Central memory CD8-positive, alpha-beta T cell (primary cell): ENCODE data around the gene FHIT.

Experiments
- ATAC-seq: fragments of 150-1000 bp; cut with Tn5 transposase; replicated peaks from 2 replicates; pipeline ENCODE4 v1.10.0; 2022; ENCODE audit warnings: mild to moderate bottlenecking, moderate FRiP score, moderate number of reproducible peaks; ENCODE audit not compliant: poor library complexity, severe bottlenecking; ENCODE audit errors: extremely low read depth
- DNase-seq, 2 donors: peaks; one replicate each; pipeline ENCODE4 v3.0.0; 2021; ENCODE audit warnings: low spot score in 2 of 2
- H3K27ac Mint-ChIP-seq: one replicate; pipeline ENCODE4 v1.8.0; 2022; ENCODE audit warnings: low read depth, mild to moderate bottlenecking, moderate library complexity, mixed read lengths
- H3K27me3 Mint-ChIP-seq: one replicate; pipeline ENCODE4 v1.8.0; 2022; ENCODE audit warnings: mixed read lengths
- H3K36me3 Mint-ChIP-seq: one replicate; pipeline ENCODE4 v1.8.0; 2022; ENCODE audit warnings: mild to moderate bottlenecking, moderate library complexity, mixed read lengths; ENCODE audit not compliant: insufficient read depth
- H3K4me1 Mint-ChIP-seq: one replicate; pipeline ENCODE4 v1.8.0; 2022; ENCODE audit warnings: mixed read lengths
- H3K4me3 Mint-ChIP-seq: one replicate; pipeline ENCODE4 v1.8.0; 2022; ENCODE audit warnings: mild to moderate bottlenecking, moderate library complexity, mixed read lengths
- H3K9me3 Mint-ChIP-seq: one replicate; pipeline ENCODE4 v1.8.0; 2022; ENCODE audit warnings: mixed read lengths

Gene FHIT

DNA sequence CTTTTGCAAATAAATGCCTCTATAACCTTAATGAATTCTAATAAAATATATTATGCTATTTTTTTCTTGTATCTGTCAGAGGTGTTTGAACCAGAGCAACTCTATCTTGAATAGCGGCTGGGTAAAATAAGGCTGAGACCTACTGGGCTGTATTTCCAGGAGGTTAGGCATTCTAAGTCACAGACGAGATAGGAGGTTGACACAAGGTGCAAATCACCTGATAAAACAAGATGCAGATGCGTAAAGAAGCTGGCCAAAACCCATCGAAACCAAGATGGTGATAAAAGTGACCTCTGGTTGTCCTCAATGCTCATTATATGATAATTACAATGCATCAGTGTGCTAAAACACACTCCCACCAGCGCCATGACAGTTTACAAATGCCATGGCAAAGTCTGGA, 990.7 kb downstream of the FHIT start:
- H3K4me1 Mint-ChIP-seq: no peaks in the 10 kb centered on the region

DNA sequence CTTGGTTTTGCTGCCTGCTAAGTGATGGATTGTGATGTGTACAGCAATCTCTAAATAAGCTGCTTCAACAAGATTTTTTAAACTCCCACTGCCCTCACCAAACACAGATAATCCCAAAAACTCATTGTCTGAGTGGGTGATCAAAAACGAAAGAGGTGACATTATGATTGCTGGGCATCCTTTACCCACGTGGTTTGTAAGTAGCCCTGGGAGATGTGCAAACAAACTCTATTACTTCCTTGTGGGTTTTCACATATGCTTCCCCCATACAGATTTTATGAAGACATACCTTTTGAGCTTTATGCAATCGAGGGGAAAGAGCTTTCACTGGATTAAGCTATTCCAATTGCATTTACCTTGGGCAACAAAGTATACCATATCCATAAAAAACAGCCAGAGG, 1000.4 kb downstream of the FHIT start:
- no peaks in the 10 kb centered on the region for H3K9me3 Mint-ChIP-seq
- no peak overlapping the region for H3K4me3 Mint-ChIP-seq
- DNase-seq (no peak), ATAC-seq (no peak)
- no peak overlapping the region for H3K27ac Mint-ChIP-seq
- H3K27me3 Mint-ChIP-seq: no peaks in the 10 kb centered on the region
- no peaks in the 10 kb centered on the region for H3K36me3 Mint-ChIP-seq
- no peaks in the 10 kb centered on the region for H3K4me1 Mint-ChIP-seq

More for the DNA sequence above, 990.7 kb downstream of the FHIT start:
- ATAC-seq (no peak), DNase-seq (no peak)
- Mint-ChIP-seq H3K9me3 (no peaks in the 10 kb centered on the region), H3K4me3 (no peak overlapping the region), H3K27ac (no peak overlapping the region), H3K36me3 (no peaks in the 10 kb centered on the region), H3K27me3 (no peaks in the 10 kb centered on the region)

DNA sequence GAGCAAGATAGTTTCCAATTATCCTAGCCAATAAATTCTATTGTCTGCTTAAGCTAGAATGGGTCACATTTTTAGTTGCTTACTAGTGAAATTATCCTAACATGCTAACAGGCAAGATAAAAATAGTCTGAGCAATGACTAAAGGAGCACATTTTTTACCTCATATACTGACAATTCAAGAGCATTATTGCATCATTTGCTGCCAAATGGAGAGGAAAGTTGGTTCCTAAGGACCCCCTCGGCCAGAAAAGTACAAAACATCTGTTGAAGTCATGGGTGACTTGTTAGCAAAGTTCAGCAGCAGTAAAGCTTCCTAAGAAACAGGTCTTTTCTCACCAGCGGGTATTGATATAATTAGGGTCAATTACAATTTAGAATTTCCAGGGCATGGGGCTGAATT, 1001.0 kb downstream of the FHIT start:
- no peak overlapping the region for H3K27ac Mint-ChIP-seq
- ATAC-seq (no peak), DNase-seq (no peak)
- no peak overlapping the region for H3K4me3 Mint-ChIP-seq
- no peaks in the 10 kb centered on the region for H3K36me3 Mint-ChIP-seq
- no peaks in the 10 kb centered on the region for H3K4me1 Mint-ChIP-seq
- no peaks in the 10 kb centered on the region for H3K9me3 Mint-ChIP-seq
- no peaks in the 10 kb centered on the region for H3K27me3 Mint-ChIP-seq

DNA sequence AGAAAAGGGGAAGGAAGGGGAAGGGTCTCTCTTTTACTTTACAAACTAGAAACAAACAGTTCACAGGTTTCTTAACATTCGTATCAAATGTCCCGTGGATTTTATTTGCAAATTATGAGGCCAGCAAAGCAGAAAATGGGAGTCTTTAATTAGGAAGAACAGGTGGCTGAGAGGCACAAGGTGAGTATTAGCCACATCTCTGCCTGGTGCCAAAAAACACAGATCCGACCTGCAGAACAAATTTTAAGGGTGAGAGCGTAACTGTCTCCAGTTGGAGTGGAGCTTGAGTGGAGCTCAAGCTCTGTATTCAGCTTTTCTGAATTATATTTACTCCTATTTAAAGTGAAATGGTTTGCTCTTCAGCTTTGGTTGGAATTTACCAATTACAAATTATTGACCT, 1004.9 kb downstream of the FHIT start:
- Mint-ChIP-seq H3K9me3 (no peaks in the 10 kb centered on the region), H3K27ac (no peak overlapping the region), H3K4me1 (no peaks in the 10 kb centered on the region), H3K4me3 (no peak overlapping the region), H3K27me3 (peaks cover 19% of the 10 kb centered on the region), H3K36me3 (no peaks in the 10 kb centered on the region)
- DNase-seq (no peak), ATAC-seq (no peak)

DNA sequence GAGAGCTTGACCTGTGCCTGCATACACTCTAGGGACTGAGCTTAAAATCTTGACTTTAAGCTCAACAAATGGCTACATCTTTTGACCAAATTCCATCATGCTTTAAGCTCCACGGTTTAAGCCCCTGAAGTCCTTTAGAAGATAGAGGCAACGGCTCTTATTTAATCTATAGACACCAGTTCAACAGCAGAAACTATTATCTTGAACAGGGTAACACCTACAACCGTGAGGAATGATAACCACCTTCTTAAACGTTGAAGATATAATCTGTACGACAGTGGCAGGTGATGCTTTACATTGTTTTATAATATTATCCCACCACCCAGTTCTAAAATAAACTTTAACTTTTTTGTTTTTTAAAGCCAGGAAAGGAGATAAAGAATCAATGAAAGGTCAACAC, 1007.8 kb downstream of the FHIT start:
- Mint-ChIP-seq H3K27ac (no peak overlapping the region), H3K27me3 (peaks cover 32% of the 10 kb centered on the region), H3K9me3 (no peaks in the 10 kb centered on the region), H3K4me3 (no peak overlapping the region), H3K4me1 (no peaks in the 10 kb centered on the region), H3K36me3 (no peaks in the 10 kb centered on the region)
- DNase-seq (no peak), ATAC-seq (no peak)

DNA sequence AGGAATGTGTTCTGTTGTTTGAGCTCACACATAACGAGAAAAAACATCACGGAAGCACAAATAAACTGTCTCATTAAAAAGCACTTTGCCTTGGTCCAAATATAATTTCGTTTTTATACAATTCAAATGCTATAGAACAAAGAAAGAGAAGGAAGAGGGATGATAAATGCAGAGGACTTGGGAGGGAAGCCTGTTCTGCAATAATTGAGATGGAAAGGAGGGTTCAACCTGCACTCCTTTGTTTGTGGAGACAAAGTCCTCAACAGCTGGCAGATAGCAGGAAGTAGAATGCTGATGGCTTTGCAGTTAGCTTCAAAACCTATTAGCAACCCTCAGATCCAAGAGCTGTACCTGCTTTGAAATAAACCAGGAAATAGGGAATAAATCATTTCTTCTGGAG, 1010.8 kb downstream of the FHIT start:
- H3K27ac Mint-ChIP-seq: no peak overlapping the region

DNA sequence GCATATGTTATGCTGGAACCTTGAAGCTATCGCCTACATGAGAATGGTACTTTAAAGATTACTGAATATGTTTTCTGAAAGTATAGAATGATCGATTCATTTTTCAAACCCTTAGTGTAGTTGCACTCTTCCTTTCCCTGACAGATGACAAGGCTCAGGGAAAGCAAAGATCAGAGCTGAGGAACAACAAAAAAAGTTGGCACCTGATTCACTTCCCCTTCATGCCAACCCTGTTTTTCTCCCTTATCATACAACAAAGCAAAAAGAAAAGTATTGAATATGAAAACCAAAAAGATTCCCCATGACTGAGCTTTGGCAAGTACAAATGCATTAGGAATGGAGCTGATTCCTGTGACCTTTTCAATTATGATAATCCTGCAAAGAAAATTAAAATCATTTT, 1012.7 kb downstream of the FHIT start:
- no peak for ATAC-seq
- Mint-ChIP-seq H3K36me3 (no peaks in the 10 kb centered on the region), H3K9me3 (peaks cover 5% of the 10 kb centered on the region), H3K4me3 (no peak overlapping the region), H3K27ac (no peak overlapping the region), H3K27me3 (peaks cover 32% of the 10 kb centered on the region), H3K4me1 (no peaks in the 10 kb centered on the region)
- no peak for DNase-seq

More for the DNA sequence above, 1010.8 kb downstream of the FHIT start:
- no peak for ATAC-seq
- H3K9me3 Mint-ChIP-seq: no peaks in the 10 kb centered on the region
- H3K36me3 Mint-ChIP-seq: no peaks in the 10 kb centered on the region
- no peaks in the 10 kb centered on the region for H3K4me1 Mint-ChIP-seq
- H3K27me3 Mint-ChIP-seq: peaks cover 32% of the 10 kb centered on the region
- DNase-seq: no peak
- no peak overlapping the region for H3K4me3 Mint-ChIP-seq

DNA sequence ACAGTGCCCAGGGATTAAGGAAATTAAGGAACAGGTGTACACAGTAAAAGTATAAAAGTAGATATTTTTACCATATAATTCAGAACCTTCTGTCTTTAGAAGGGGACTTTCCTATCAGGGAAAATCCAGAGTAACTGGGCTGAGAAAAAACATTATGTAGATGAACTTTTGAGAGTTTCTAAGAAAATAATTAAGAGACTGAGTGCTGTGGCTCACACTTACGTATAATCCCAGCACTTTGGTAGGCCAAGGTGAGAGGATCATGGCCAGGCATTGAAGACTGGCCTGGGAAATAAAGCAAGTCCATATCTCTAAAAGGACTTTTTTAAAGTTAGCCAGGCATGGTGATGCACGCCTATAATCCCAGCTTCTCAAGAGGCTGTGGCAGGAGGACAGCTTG, 1021.8 kb downstream of the FHIT start:
- ATAC-seq: no peak
- Mint-ChIP-seq H3K27me3 (no peaks in the 10 kb centered on the region), H3K9me3 (peaks cover 6% of the 10 kb centered on the region), H3K27ac (no peak overlapping the region), H3K4me1 (no peaks in the 10 kb centered on the region), H3K36me3 (no peaks in the 10 kb centered on the region), H3K4me3 (no peak overlapping the region)
- DNase-seq: no peak

DNA sequence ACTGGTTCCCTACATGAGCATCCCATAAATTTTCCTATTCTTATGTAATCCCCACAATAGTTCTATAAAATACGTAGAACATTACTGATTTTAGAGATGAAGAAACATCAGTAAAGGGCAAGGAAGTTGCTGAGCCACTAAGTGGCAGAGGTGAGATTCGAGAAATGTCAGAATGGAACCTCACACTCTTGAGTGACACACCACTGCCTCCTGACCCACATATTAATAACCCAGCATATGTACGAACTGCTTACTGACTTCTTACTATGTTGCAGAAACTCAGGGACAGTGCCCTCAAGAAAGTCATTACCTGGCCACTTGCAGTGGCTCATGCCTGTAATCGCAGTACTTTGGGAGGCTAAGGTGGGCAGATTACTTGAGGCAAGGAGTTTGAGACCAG, 1022.4 kb downstream of the FHIT start:
- DNase-seq (no peak), ATAC-seq (no peak)
- no peaks in the 10 kb centered on the region for H3K36me3 Mint-ChIP-seq
- H3K4me1 Mint-ChIP-seq: no peaks in the 10 kb centered on the region
- H3K27ac Mint-ChIP-seq: no peak overlapping the region
- H3K9me3 Mint-ChIP-seq: peaks cover 4% of the 10 kb centered on the region
- peaks cover 4% of the 10 kb centered on the region for H3K27me3 Mint-ChIP-seq
- H3K4me3 Mint-ChIP-seq: no peak overlapping the region

DNA sequence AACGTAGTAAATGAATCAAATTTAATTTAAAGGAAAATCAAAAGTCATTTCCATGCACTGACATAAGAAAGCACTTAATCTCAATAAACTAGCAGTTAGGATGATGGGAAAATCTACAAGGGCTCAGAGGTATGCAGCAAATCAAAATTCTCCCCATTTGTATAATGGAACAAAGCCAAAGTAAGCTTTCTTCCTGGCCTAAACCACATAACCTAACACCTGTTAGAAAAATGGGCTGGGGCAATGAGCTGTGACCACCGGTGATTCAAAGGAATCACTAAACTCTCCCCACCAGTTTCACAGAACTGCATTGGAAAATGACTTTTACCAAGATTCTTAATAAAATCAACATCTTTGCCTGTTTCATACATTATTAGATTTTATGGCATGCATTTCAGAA, 1024.3 kb downstream of the FHIT start:
- DNase-seq: no peak
- Mint-ChIP-seq H3K9me3 (no peaks in the 10 kb centered on the region), H3K36me3 (no peaks in the 10 kb centered on the region), H3K4me3 (no peak overlapping the region), H3K27ac (no peak overlapping the region), H3K27me3 (peaks cover 8% of the 10 kb centered on the region), H3K4me1 (no peaks in the 10 kb centered on the region)
- ATAC-seq: no peak

DNA sequence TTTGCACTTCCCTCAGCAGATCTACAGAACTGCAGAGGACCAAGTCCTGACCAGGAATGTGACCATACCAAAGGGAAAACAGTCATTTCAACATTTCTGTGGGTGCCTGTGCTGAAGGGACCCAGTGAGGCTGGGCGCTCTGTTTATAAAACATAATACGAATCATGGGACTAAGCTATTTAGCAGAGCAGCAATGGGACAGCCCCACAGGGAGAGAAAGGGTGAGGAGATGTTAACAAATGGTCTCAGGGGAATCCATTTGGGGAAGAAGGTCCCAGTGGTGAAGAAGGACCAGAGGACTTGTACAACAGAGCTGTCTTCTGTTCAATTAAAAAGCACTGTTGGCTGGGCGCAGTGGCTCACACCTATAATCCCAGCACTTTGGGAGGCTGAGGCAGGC, 1025.4 kb downstream of the FHIT start:
- no peak for DNase-seq
- Mint-ChIP-seq H3K27ac (no peak overlapping the region), H3K27me3 (peaks cover 8% of the 10 kb centered on the region), H3K4me3 (no peak overlapping the region), H3K9me3 (no peaks in the 10 kb centered on the region), H3K4me1 (no peaks in the 10 kb centered on the region), H3K36me3 (no peaks in the 10 kb centered on the region)
- no peak for ATAC-seq

DNA sequence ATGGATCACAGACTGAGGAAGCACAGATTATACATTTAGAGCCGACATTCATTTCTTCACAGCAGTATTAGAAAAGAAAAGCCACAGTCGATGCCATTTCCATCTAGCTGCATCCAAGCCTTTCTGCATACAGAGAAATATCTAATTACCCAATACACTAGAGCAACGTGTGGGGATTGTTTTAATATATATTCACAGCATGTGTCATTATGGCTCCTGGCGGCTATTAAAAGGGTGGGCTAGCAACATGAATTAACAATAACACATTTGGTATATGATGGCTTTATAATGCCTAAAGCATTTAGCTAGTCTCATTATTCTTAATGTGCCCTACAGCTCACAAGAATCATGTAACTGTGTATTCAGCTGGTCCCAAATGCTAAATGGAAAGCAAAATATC, 1030.5 kb downstream of the FHIT start:
- Mint-ChIP-seq H3K4me1 (no peaks in the 10 kb centered on the region), H3K36me3 (no peaks in the 10 kb centered on the region), H3K27me3 (peaks cover 8% of the 10 kb centered on the region), H3K27ac (no peak overlapping the region), H3K4me3 (no peak overlapping the region), H3K9me3 (no peaks in the 10 kb centered on the region)
- no peak for DNase-seq
- ATAC-seq: no peak

DNA sequence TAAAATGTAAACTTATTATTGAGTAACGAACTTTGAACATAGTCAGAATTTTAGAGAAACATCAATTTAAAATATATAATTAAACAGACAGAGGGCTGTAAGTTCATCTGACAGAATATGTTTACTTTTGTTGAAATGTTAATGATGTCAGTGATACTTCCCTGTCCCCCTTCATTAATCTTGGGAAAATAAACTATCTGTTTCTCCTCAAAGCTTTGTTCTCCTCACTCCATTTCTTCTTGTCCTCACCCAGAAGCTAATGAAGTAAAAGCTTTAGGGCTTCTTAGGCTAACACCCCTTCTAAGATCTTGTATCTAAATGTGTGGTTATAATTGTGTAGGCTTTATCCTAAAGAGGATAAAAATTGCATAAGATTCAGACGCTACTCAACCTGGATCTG, 1031.8 kb downstream of the FHIT start:
- no peaks in the 10 kb centered on the region for H3K9me3 Mint-ChIP-seq
- no peak for DNase-seq
- H3K4me3 Mint-ChIP-seq: no peak overlapping the region
- no peak overlapping the region for H3K27ac Mint-ChIP-seq
- H3K36me3 Mint-ChIP-seq: no peaks in the 10 kb centered on the region
- H3K27me3 Mint-ChIP-seq: peaks cover 8% of the 10 kb centered on the region
- no peaks in the 10 kb centered on the region for H3K4me1 Mint-ChIP-seq
- no peak for ATAC-seq
